T-helper 2 cell (primary cell): ENCODE data around the gene FAM120B.

Experiments used
- DNase-seq, 5 experiments: peaks; one replicate each; pipeline versions ENCODE4 v3.0.0 to v3.0.0-alpha.2; 2012 to 2022

FAM120B gene

GRCh38 chr6:170424604-170425126 lies 118.1 kb downstream of the FAM120B start:
- no peak for DNase-seq

- DNase-seq = no peak
Observed at GRCh38 chr6:170429450-170429849, 122.9 kb downstream of the FAM120B start.

GRCh38 chr6:170433163-170434116 lies 126.9 kb downstream of the FAM120B start:
- DNase-seq = no peak

- DNase-seq = no peak
Observed at GRCh38 chr6:170434117-170434820, 127.7 kb downstream of the FAM120B start.

DNA sequence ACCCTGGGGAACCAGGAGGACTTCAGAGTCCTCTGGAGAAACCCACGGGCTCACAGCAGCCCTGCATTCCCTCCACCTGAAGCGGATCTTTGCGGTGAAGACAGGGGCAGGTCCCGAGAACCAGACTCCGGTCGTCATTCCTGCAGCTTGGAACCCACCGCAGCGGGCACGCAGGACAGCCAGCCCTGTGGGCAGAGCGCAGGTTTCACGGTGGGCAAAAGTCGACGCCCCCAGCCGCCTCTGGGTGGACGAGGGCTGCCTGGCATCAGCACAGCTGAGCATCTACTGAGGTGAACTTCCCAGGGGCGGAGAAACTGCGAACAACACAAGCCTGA lies 128.2 kb downstream of the FAM120B start:
- no peak for DNase-seq

GRCh38 chr6:170435766-170436165 lies 129.2 kb downstream of the FAM120B start:
- no peak for DNase-seq

DNA sequence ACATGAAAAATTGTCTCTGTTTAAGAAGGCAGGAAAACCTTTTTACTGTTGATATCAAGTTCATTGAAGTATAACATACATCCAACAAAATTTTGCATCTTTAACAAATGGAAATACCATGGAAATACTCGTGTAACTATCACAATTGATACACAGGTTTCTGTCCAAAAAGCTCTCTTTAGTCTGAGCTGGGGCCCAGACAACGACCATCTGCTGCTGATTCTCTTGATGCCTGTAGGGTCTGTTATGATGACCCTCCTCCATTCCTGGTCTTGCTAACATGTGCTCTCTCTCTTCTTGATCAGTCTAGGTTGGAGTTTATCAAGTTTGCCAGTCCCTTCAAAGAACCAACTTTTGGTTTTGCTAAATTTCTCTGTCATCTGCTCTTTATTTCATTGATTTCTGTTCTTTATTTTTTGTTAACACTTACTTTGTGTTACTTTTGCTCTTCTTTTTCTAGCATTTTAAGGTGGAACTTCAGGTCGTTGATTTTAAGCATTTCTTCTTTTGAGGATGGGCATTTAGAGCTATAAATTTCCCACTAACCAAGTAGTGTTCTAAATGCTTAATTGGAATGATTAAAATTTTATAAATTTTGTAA lies 129.8 kb downstream of the FAM120B start:
- DNase-seq = no peak

- DNase-seq = no peak
Observed at GRCh38 chr6:170437719-170438401, 131.3 kb downstream of the FAM120B start.

DNA sequence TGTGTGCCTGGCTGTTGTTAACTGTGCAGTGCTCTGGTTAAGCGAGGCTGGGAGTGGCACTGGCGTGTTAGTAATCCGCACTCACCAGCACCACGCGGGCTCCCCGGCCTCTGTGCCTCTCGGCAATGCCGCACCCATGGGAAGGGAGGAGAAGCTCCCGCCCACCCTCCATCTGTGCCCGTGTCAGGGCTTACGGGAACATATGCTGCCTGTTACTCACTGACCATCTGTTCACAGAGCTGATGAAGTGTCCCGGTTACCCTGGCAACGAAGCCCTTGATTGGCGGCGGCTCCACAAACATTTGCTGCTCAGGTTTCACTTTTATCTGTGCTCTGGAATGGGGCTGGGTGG lies 131.8 kb downstream of the FAM120B start:
- DNase-seq = peak in 1 of 5 experiments; percentile 21

GRCh38 chr6:170438861-170439260 lies 132.3 kb downstream of the FAM120B start:
- no peak for DNase-seq

DNA sequence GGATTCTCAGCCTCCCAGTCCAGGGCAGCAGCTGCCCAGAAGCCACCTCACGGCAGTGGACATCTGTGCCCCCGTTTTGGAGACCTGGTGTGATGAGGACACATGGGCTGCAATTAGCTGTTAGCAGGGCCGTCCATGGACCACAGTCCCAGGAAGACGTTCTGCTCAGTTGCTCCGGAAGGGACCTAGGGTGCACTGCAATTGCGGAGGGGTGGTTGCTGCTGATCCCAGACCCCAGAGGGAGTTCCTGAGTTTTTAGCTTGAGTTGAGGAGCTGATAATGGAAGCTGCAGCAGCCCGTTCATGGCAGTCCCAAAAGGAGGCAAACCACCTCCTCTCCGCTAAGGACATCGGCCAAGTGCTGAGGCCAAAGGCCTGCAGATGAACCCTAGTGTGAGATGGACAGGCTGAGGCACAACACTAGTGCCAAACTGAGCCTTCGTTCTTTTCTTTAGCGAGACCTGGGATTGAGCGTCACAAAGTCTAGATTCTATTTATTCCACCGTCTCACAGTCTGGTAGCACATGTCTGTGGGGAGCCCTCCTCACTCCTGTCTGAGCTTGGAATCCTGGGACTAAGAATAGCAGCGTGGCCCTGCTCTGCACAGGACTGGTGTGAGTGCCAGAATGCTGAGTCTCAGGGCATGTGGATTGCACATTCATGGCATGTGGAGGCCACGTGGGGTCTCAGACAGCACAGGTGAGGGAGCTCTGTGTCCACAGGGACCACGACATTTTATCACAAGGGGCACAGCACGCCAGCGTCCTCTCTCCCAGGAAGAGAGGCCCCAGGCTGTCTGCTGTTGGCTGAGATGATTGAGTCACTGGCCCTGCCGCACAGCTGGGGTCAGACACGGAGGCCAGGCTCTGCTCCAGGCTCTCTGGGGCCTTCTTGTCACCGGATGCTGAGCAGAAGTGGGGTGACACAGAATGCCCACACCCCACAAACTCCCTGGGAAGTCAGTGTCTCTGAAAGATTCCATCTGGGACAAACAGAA lies 133.1 kb downstream of the FAM120B start:
- DNase-seq = no peak

- DNase-seq = no peak
Observed at GRCh38 chr6:170440437-170440836, 133.9 kb downstream of the FAM120B start.

GRCh38 chr6:170441316-170441715 lies 134.8 kb downstream of the FAM120B start:
- no peak for DNase-seq

DNA sequence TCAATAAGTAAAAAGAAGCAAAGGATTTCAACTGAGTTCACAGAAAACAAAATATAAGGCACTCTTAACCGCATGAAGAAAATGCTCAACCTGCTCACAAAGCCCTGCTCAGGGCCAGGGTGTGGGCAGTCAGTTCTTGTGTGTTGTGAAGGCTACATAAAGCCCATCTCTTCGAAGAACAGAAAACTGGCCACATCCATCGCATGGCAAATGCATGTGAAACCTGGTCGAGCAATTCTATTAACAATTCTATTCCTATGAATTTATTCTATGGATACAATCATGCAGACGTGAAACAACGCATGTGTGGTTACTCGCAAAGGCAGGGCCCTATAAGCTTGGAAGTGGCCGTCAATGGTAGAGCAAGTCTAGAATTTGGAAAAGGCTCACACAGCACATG lies 136.0 kb downstream of the FAM120B start:
- no peak for DNase-seq

GRCh38 chr6:170443151-170443662 lies 136.6 kb downstream of the FAM120B start:
- DNase-seq = no peak

DNA sequence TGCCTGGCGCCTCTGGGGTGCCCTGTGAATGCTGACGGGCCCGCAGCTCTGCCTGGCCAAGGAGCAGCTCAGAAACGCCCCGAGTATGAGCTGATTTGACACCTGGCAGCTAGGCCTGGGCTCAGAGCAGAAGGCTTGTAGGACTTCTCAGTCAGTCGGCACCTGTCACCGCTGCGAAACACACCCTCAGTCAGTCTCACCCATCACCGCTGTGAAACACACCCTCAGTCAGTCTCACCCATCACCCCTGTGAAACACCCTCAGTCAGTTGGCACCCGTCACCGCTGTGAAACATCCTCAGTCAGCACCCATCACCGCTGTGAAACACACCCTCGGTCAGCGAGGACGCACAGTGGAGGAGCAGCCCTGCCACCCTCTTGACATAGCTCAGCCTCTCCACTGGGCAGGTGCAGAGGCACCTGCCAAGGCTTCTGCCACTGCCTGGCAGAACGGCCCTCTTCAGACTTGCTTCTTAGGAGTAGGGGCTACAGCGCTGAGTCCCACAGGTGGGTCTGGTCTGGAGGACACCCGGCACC lies 137.6 kb downstream of the FAM120B start:
- DNase-seq = no peak

- no peak for DNase-seq
Observed at GRCh38 chr6:170444811-170445211, 138.3 kb downstream of the FAM120B start.

DNA sequence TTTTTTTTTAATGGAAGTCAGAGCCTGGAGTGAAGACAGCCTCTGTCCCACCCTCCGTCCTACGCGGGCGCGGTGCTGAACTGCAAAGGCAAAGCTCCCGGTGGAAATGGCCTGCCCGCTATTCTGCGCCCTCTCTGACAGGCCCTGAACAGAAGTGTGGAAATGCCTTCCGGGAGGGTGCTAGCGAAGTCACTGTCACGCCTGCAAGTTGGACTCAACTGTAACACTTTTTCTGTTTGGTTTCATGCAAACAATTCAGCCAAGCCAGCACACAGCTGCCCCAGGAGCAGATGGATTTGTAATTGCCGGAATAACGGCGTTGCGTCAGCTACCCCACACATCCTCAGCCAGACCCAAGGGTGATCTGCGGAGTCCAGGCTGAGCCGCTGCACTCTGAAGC lies 138.9 kb downstream of the FAM120B start:
- DNase-seq = no peak

GRCh38 chr6:170445971-170446370 lies 139.4 kb downstream of the FAM120B start:
- DNase-seq = no peak

DNA sequence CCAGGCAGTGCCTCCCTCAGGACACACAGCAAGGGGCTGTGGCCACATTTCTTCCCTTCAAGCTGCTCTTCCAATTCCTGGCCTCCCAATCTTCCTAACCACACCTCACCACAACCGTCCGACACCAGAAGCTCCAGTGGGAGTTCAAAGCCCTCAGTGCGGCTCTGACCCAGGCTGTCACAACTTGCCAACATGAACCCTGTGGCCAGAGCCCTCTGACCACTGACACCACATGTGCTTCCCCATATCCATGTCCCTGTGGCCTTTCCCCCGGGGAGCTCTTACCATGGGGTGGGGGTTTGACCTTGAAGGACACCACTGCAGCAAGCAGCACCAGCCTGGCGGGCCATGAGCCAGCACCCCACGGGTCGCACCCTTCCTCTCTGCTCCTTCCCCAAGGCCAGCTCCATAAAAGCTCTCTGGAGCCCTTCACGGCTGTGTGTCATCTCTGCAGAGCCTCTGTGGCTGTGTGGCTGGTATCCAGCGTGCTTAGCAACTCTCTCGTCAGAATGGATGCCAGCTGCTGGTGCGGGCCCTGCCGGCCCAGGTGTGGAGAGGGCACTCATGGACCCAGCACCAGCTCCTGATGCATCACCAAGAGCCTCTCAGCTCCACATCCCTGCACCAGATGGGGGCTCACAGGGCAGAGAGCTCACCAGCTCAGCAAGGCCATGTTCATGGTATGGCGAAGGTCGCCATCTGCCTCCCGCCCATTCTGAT lies 140.4 kb downstream of the FAM120B start:
- DNase-seq = no peak
